ENCODE data around the gene KCNJ2.

KCNJ2 gene

DNA sequence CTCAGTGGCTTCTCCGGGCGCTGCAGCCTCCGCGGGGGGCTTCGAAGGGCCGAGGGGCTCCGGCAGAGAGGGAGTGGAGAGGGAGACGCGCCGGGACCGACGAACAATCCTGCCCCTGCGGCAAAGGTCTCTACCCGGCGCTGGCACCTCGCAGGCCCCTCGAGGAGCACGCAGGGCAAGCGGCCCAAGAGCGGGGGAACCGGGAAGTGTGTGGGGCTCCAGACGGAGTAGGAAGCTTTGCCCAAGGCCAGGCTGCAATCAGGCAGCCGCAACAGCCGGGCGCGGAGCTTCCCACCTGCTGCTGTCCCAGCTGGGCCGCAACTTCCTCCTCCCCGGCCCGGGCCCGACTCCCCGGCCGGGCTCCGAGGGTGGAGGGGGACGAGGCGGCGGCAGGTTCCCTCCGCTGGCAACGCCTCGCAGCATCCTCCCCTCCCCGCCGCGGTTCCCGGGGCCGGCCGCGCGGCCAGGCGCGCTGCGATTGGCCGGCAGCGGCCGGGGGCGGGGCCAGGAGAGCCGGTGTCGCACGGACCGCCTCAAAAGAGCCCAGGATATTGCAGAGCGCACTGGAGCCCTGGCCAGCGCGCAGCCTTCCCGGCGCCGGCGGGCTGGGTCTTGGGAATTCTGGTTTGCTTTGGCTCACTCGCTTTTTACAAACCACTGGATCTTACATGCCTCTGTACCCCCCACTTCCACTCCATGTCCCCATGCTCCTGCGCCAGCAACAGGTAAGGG, at the start of gene KCNJ2:
Gene KCNJ2 (plus strand): TSS at position 556 of the 732 bp plus-strand sequence. CDS start 5,508 bp downstream, outside the sequence.
- peak in 57 of 58 donors; percentile 26 to 93 (median 86) for DNase-seq

DNA sequence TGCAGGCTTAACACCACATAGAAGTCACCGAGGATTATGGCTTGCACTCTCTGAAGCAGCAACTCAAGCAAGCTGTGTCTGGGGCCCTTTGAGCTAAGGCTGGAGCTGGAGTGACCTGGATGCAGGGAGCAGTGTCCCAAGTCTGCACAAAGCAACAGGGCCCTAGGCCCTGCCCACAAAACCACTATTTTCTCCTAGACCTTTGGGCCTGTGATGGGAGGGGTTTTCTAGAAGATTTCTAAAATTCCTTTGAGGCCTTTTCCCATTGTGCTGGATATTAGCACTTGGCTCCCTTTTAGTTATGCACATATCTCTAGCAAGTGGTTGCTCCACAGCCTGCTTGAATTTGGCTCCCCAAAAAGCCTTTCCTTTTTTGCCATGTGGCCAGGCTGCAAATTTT, 49.8 kb upstream of the KCNJ2 start:
- DNase-seq: no peak

DNA sequence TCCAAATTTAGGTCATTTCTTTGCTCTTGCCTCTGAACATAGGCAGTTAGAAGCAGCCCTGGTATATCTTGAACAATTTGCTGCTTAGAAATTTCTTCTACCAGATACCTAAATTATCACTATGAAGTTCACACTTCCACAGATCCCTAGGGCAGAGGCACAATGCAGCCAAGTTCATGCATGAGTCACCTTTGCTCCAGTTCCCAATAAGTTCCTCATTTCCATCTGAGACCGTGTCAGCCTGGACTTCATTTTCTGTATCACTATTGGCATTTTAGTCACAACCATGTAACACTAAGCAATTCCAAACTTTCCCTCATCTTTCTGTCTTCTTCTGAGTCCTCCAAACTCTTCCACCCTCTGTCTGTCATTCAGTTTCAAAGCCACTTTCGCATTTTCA, 49.3 kb upstream of the KCNJ2 start:
- no peak for DNase-seq

DNA sequence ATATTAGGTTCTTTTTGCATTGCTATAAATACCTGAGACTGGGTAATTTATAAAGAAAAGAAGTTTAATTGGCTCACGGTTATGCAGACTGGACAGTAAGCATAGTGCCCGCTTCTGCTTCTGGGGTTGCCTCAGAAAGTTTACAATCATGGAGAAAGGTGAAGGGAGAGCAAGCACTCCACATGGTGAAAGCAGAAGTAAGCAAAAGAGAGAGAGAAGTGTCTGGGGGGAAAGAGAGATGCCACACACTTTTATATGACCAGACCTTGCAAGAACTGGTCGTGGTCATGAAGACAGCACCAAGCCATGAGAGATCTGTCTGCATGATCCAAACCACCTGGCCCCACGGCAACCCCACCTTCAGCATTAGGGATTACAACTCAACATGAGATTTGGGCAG, 48.9 kb upstream of the KCNJ2 start:
- DNase-seq: no peak

DNA sequence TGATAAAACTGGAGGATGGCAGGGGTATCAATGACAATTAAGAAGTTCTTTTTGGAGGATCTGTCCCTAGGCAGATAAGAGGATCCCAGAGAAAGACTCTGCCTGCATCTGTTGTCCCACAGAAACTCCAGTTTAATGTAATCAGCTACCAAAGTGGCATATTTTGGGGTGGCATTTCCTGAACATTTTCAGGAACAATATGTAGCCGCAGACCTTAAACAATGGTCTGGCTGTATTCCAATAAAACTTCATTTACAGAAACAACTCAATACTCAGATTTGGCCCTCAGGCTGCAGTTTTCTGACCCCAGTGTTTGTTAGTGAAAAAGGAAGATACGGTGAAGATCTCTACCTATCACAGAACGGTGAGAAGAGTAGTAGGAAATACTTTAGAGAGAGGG, 48.2 kb upstream of the KCNJ2 start:
- DNase-seq: no peak

DNA sequence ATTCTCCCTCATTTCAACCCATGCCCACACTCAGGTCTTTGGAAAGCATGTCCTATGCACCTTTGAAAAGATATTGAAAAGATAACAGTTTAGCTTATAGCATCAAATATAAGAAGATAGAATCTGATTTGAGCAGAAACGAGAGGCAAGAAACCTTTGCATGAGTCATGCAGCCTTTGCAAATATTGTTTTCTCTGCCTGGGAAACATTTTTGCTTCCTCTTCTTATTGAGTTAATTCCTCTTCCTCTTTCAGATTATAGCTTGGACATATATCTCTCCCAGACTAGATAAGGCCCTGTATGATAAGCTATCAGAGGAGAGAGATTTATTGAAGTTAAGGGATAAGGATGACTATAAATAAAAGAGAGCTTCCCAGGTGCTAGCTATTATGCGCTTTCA, 46.1 kb upstream of the KCNJ2 start:
- DNase-seq: no peak

DNA sequence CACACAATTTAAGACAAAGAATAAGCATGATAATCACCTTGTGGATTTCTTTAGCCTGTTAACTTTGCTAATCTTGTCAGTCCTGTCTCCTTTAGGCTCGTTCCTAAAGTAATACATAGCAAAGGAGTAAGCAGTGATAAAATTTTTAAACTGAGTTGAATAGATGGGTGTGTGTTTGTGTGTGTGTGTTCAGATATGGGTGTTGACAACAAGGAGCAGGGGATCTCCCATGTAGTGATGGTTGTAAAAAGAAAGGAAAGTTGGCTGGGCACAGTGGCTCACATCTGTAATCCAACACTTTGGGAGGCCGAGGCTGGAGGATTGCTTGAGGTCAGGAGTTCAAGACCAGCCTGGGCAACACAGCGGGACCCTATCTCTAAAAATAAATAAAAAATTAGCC, 44.6 kb upstream of the KCNJ2 start:
- no peak for DNase-seq

DNA sequence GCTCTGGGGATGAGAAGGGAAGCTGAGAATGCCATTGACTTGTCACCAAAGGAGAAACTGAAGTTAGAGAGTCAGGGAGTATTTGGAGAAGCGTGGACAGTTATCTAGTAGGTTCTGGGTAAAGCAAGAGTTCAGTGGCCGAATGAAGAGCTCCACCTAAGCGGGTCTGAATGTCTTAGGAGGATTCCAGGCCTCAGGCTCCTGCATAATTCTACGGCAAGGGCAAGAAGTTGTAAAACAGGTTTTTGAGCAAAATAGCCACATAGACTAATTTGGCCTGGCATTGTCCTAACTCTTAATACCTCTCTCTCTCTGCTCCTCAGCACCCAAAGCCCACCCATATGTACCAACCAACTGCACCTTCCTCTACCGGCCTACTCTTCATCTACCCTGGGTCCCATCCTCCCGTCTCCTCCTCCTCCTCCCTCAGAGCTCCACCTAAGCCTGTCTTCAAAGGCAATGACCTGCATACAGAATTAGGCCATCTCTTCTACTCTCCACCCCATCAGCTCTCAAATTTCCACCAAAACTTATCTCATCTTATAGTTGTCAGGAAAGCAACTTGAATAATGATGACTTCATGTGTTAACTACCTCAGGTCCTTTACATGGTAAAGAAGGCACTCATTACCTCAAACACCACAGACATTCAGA, 42.0 kb upstream of the KCNJ2 start:
- DNase-seq: no peak

DNA sequence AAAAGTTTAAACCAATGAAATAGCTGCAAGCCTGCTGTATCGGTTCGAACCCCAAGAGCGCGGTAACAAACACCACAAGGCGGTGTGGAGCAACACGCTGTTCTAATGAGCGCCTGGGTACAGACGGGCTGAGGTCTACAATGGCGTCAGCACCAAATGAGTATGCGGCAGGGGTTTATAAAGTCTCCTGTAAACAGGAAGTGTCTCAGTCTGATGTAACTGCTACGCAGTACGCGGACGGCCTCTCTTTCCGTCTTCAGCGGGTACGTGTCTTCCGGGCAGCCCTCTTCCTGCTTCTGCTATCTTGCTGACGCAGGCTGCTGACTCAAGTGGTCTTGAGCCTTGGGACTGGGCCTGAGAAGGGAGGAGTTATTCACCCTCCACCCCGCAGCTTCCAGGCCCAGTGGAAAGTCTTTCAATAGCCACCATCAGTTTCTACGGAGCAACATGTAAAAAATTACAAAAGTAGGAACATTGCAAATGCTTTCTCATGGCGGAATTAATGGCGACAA, 40.5 kb upstream of the KCNJ2 start:
- no peak for DNase-seq

DNA sequence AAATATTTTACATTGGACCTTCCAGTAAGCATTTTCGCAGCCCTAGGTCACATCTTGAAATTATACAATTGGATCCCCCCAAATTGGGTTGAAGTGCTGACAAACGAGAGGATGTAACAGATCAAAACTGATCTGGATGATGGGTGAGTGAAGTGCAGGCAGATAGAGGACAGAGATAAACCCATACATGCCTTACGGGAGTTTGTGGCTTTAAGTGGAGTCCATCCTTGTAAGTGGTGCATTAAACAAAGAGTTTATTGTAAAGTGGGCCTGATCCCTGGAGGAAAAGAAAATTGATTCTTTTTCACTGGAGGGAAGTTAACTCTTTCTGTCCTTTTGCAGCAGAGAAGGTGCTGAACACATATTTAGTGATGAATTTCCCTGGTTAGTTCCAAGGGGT, 39.0 kb upstream of the KCNJ2 start:
- DNase-seq: no peak

DNA sequence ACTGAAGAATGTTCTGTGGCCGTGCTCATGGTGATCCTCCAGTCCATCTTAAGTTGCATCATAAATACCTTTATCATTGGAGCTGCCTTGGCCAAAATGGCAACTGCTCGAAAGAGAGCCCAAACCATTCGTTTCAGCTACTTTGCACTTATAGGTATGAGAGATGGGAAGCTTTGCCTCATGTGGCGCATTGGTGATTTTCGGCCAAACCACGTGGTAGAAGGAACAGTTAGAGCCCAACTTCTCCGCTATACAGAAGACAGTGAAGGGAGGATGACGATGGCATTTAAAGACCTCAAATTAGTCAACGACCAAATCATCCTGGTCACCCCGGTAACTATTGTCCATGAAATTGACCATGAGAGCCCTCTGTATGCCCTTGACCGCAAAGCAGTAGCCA, 36.8 kb upstream of the KCNJ2 start:
- no peak for DNase-seq

DNA sequence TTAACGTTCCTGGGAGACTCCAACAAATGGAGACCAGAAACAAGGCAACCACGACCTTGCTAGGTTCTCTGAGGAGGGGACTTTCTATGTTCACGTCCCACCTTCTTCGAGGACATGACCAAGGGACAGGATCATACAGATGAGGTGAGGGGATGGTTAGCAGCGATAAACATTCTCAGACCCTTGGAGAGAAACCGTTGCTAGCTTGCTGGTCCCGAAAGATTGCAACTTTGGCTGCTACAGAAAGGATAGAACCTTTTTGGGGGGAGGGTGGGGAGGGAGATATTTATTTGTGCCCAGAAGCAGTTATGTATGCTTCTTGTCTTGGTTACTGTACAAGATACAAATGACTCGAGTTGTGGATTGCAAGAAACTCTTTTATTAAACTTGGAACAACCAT, 35.3 kb upstream of the KCNJ2 start:
- DNase-seq: no peak

DNA sequence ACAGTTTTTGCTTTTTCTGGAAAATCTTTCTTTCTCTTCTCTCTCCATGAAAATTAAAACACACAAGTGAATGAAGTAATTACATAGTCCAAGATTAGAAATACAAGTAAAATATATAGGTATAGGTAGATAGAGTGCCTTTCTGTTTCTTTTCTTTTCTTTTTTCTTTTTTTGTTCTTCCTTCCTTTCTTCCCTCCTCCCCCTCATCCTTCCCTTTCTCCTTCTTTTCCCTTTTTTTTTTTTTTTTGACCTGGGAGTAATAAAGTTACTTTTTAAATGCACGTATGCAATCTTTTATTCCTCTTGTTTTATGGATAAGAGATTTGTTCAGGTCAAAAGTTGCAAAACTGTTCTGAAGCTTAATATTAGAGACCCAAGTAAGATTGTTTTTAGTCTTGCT, 34.6 kb upstream of the KCNJ2 start:
- DNase-seq: no peak

DNA sequence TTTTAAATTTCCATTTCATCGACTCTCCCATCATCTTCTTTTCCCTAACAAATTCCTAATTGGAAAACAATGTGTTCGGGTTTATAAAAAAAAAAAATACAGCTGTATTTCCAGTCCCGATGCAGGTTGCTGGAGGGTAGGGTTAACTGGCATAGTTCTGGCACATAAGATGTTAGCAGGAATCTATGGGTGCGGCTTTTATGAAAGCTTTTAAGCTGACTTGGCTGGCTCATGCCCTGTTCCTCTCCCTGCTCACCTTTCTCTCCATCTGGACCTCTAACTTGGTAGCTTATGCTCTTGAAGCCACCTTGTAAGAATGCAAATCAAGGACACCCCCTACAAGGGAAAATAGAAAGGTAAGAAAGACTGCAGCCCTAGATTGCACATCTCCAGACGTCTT, 33.2 kb upstream of the KCNJ2 start:
- no peak for DNase-seq

DNA sequence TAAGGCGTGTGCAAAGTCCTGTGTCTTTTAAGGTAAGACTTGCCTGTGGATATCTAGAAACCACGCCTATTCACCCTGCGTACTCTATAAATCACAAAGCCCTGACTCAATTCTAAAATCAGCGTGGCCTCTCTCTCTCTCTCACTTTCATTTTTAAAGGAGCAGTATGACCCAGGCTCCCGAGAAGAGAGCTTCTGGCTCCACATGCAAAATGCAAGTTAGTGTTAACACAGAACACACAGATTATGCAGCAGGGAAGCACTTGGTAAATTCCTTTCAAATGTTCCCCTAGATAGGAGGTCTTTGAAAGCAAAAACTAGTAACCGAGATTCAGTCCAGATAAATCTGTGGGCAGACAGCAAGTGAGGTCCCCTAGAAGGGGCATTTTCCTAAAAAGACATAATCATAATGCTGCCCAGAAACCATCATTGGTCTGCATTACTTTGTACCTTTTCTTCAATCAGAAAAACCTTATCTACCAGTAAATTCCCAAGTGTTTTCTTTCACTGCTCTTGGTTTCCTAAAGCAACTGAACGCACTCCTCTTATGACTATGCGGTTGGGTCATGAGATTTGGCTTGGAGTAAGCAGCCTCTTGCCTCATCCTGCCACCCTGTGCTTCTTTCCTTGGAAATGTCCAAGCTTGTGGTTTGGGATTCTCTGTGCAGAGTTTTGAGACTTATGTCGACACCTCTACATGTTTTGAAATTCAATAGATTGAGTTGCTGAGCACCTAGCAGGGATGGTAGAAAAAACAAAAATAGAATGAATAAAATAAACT, 31.7 kb upstream of the KCNJ2 start:
- DNase-seq: peak in 16 of 58 donors; percentile 1 to 44 (median 7)

DNA sequence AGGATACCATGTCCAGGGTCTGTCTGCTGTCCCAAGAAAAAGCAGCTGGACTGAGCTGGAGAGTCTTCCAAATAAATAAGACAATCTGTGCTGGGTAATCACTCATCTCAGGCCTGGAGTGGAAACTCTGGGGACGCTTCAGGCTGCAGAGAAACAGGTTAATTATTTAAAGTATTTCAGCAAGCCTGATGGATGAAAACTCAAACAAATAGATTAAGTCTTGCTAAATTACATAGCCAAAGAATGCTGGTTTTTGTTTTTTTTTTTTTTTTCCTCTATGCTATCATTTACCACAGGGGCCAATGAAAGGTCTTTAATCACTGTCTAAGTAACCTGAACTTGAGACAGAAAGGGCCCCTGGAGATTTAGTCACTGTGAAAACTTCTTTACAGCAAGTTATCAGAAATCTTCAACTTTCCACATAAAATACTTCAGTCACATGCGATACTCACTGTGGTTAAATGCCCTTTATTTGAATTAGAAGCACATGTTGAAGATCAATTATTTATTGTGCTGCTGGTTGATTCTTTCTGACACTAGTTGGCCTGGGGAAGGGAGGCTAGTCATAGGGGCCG, 31.0 kb upstream of the KCNJ2 start:
- no peak for DNase-seq

DNA sequence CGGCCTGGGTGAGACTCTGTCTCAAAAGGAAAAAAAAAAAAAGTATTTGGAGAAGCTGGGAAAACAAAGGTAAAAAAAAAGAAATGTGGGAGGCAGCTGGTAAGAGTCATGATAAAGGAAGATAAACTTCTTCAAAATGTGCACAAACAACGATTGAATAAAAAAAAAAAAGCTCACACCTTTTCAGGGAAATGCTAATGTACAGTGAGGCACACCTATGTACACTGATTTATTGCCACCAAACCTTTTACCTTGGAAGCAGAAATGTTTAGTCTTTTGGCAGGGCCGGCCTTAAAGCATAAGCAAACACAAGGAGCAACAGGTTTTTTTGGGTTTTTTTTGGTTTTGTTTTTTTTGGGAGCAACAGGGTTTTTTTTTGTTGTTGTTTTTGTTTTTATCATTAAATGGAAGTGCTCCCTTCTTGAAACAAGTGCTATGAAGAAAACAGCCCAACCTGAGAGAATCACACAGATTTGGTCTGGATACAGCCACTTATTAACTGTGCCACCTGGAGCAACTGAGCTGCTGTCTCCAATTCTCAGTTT, 29.8 kb upstream of the KCNJ2 start:
- DNase-seq: no peak

DNA sequence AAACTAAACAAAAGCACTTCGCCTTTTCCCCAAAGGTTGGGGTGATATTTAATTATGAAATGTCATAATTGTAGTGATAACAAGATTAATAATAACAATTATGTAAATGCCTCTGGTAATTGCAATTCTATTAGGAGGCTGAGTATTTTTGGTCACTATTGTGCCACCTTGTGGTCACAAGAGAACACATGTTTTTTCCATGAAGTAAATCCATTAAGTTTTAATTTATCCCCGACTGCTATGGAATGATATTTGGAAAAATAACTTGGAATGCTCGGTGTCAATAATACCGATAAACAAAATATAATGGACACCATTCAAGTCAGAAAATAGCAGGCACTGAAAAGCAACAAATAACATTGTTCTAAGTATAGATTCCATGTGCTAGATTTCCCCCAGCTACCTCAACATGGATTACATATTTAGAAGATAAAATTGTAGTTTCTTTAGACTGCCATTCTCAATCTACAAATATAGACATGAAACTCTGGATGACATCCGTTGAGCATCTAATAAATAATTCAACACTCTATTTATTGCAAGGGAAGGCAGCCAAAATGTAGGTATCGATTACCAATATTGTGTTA, 25.0 kb upstream of the KCNJ2 start:
- DNase-seq: peak in 2 of 58 donors; percentile 1 to 20

DNA sequence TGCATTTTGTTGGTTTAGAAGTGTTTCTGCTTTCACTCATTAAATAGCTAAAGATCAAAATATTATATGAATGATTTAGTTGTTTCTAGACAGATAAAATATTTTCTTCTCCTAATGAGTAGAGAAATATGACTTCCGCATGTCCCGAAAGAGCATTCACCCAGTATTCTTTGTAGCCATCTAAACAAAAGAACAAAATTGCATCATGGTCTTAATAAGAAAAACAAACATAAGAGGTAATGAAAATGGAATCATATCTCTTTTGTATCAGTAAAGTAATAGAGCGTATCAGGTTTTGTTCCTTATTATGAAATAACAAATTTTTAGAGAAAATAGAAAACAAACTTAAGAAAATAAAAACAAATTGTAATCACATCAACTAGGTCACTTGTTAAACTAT, 16.1 kb upstream of the KCNJ2 start:
- no peak for DNase-seq

DNA sequence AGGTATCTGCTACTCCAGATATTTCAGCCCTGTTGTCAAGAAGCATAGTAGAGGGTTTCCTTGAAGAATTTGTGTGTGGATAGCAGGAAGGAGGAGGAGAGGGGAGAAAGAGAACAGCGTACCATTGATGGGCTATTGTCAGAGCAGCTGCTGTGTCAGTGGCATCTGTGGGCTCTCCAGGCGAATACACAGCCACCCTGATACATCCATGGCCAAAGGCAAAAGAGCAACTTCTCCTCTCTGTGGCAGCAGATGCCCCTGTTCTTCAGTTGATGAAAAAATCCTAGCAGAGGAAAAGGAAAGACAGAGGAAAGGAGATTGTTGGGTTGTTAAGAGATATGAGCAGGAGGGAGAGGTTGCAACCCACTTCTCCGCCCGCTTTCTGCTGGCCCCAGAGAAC, 12.2 kb upstream of the KCNJ2 start:
- DNase-seq: peak in 17 of 58 donors; percentile 1 to 67 (median 27)

DNA sequence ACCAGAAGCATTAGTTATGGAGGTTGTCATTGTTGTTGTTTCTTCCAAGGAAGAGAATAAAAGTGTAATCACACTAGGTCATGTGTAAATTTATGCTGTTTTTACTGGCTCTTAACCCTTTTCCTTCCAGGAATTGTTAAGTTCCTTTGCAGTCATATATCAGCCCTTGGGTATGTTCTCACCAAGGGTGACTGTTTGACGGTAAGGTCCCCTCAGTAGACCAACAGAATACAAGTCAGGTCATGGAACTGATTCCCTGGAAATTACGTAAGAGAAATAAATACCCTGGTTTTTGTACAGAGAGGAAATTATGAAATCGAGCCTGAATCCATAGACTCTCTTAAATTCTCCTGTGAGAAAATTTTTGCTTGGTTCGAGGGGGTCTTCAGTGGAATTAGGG, 11.2 kb upstream of the KCNJ2 start:
- no peak for DNase-seq

Measured in anterior cingulate cortex (tissue), 58 donors.